B cell (primary cell): ENCODE results near the gene SHOC2.

ENCODE experiments used
- EZH2 ChIP-seq: IDR thresholded peaks from 2 replicates; pipeline ENCODE4 v1.6.1; 2012; ENCODE audit warnings: borderline replicate concordance, low read depth, mild to moderate bottlenecking, moderate library complexity, low read length; ENCODE audit not compliant: insufficient read depth, poor library complexity, severe bottlenecking
- TF ChIP-seq, protein P1 (sequence below): fragments of 200-600 bp; IDR thresholded peaks from one replicate; pipeline ENCODE4 v1.8.0; 2022; ENCODE audit warnings: antibody characterized with exemption, mild to moderate bottlenecking

DNA sequence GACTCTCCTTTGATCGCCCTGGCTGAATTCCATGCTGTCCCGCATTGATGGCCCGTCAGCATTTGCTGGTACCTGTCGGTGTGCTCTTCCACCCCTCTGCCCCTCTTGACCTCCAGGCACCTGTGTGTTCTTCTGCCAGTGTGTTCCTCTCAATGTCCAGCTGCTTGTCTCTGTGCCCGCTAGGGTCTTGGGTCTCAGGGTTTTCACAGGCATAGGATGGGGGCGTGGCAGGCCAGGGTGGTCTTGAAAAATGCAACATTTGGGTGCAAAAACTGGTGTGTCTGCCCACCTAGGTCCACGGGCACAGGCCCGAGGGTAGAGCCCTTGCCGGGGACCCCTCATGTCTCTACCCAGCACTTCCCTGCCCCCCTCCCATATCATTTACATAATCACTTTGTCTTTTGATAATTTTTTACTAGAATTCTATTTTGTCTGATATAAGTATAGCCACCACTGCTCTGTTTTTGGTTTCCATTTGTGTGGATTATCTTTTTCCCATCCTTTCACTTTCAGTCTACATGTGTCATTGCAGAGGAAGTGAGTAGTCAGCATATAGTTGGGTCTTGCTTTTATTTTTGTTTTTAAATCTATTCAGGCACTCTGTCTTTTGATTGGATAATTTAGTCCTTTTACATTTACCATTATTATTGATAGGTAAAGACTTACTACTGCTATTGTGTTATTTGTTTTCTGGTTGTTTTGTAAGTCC lies 110.8 kb downstream of the SHOC2 start:
- TF ChIP-seq, protein P1, sequence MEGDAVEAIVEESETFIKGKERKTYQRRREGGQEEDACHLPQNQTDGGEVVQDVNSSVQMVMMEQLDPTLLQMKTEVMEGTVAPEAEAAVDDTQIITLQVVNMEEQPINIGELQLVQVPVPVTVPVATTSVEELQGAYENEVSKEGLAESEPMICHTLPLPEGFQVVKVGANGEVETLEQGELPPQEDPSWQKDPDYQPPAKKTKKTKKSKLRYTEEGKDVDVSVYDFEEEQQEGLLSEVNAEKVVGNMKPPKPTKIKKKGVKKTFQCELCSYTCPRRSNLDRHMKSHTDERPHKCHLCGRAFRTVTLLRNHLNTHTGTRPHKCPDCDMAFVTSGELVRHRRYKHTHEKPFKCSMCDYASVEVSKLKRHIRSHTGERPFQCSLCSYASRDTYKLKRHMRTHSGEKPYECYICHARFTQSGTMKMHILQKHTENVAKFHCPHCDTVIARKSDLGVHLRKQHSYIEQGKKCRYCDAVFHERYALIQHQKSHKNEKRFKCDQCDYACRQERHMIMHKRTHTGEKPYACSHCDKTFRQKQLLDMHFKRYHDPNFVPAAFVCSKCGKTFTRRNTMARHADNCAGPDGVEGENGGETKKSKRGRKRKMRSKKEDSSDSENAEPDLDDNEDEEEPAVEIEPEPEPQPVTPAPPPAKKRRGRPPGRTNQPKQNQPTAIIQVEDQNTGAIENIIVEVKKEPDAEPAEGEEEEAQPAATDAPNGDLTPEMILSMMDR, result no peak
- no peak for TF ChIP-seq EZH2
